Memory B cell (primary cell): ENCODE data around the gene FADS1.

Experiments
- ATAC-seq: fragments of 150-1000 bp; cut with Tn5 transposase; 2 replicates; pipeline ENCODE4 v1.10.0; 2021; ENCODE audit warnings: low read depth, mild to moderate bottlenecking, moderate library complexity
- DNase-seq, 2 donors: peaks; one replicate each; pipeline ENCODE4 v3.0.0; 2022; ENCODE audit warnings: low spot score in 2 of 2
- H3K27ac Mint-ChIP-seq: one replicate; pipeline ENCODE4 v1.8.0; 2022; ENCODE audit warnings: mild to moderate bottlenecking, moderate library complexity, mixed read lengths
- H3K27me3 Mint-ChIP-seq: one replicate; pipeline ENCODE4 v1.8.0; 2022; ENCODE audit warnings: mixed read lengths
- H3K36me3 Mint-ChIP-seq: one replicate; pipeline ENCODE4 v1.8.0; 2022; ENCODE audit warnings: mild to moderate bottlenecking, mixed read lengths
- H3K4me1 Mint-ChIP-seq: one replicate; pipeline ENCODE4 v1.8.0; 2022; ENCODE audit warnings: mixed read lengths
- H3K4me3 Mint-ChIP-seq: one replicate; pipeline ENCODE4 v1.8.0; 2022; ENCODE audit warnings: mild to moderate bottlenecking, moderate library complexity, mixed read lengths
- H3K9me3 Mint-ChIP-seq: one replicate; pipeline ENCODE4 v1.8.0; 2022; ENCODE audit warnings: mixed read lengths

Gene FADS1

GRCh38 chr11:61751384-61751783 lies 65.4 kb downstream of the FADS1 start:
- DNase-seq, result no peak
- ATAC-seq, result no peak
- H3K36me3 Mint-ChIP-seq, result peaks cover 3% of the 10 kb centered on the region
- H3K9me3 Mint-ChIP-seq, result no peaks in the 10 kb centered on the region
- H3K4me3 Mint-ChIP-seq, result no peak overlapping the region
- no peak overlapping the region for H3K27ac Mint-ChIP-seq
- peaks cover 11% of the 10 kb centered on the region for H3K4me1 Mint-ChIP-seq
- H3K27me3 Mint-ChIP-seq, result peaks cover 24% of the 10 kb centered on the region

GRCh38 chr11:61750631-61751273 lies 66.1 kb downstream of the FADS1 start:
- H3K27ac Mint-ChIP-seq, result no peak overlapping the region
- no peak for ATAC-seq

More at GRCh38 chr11:61750631-61751273, 66.1 kb downstream of the FADS1 start:
- Mint-ChIP-seq H3K4me3 (no peak overlapping the region), H3K27me3 (peaks cover 24% of the 10 kb centered on the region), H3K4me1 (peaks cover 9% of the 10 kb centered on the region), H3K36me3 (peaks cover 3% of the 10 kb centered on the region), H3K9me3 (no peaks in the 10 kb centered on the region)
- DNase-seq, result no peak
